Left lung (tissue), 10 donors: ENCODE measurements around the gene METTL14. TPM values are rescaled to one million over a fixed set of nuclear protein-coding genes. Genes with fewer than 3 reads are reported as not detected.
A peak's percentile ranks its signal among the peaks of the same experiment; 100 is the strongest.

Experiments
- ATAC-seq: fragments of 200-7000 bp; cut with Tn5 transposase; one replicate; pipeline ENCODE4 v1.9.1; 2020; ENCODE audit warnings: moderate library complexity
- DNase-seq, 4 donors: peaks; one replicate each; pipeline ENCODE4 v3.0.0-alpha.2; 2013 to 2020
- H3K27ac ChIP-seq, 2 donors: fragments of 200-600 bp; sonication (generic) in 1 of 2; one replicate each; pipeline versions ENCODE4 v1.5.0 to v1.8.0; 2020 to 2021
- H3K27me3 ChIP-seq, 2 donors: fragments of 200-600 bp; sonication (generic) in 1 of 2; one replicate each; pipeline versions ENCODE4 v1.5.0 to v1.8.0; 2020 to 2021
- H3K36me3 ChIP-seq, 2 donors: fragments of 200-600 bp; sonication (generic) in 1 of 2; one replicate each; pipeline versions ENCODE4 v1.5.0 to v1.8.0; 2020 to 2021
- H3K4me1 ChIP-seq, 2 donors: fragments of 200-600 bp; one replicate each; pipeline ENCODE4 v1.8.0; 2021
- H3K4me3 ChIP-seq, 2 donors: fragments of 200-600 bp; sonication (generic) in 1 of 2; one replicate each; pipeline versions ENCODE4 v1.5.0 to v1.8.0; 2020 to 2021; ENCODE audit warnings: mild to moderate bottlenecking in 1 of 2
- H3K9me3 ChIP-seq, 2 donors: fragments of 200-600 bp; sonication (generic) in 1 of 2; one replicate each; pipeline versions ENCODE4 v1.5.0 to v1.8.0; 2020 to 2021
- intact Hi-C, 2 donors: fragments of 100-400 bp; cut with DNase I; formaldehyde crosslinking; loops; one replicate each; pipeline versions ENCODE4 v1.11.2 to v1.14.2; 2022
- polyA plus RNA-seq, 6 donors: library from polyadenylated mRNA; unstranded; fragments of 120-200 nt; gene quantifications; one replicate each; pipeline ENCODE4 v1.2.1, GENCODE V29; 2013; ENCODE audit not compliant: insufficient read length in 6 of 6
- total RNA-seq, 2 donors: library from RNA; stranded (reverse); fragmentation: NEBNext Ultra II Directional; extraction: Animal tissue kit (Norgen Biotek cat#: 25700); gene quantifications; one replicate each; pipeline ENCODE4 v1.2.1, GENCODE V29; 2021
- TF ChIP-seq, protein P1 (sequence below), 2 donors: fragments of 200-600 bp; sonication (generic) in 1 of 2; IDR thresholded peaks; one replicate each; pipeline versions ENCODE4 v1.5.0 to v1.8.0; 2021; ENCODE audit warnings: antibody characterized with exemption in 2 of 2
- donor health status: DM: no; HTN: yes; CAD: no.
- donor health status: DM: no; HTN: no; CAD: no.

Gene METTL14
- total and polyA plus RNA-seq, 8 donors, result 30.6 to 62.9 (median 54.5) TPM

DNA sequence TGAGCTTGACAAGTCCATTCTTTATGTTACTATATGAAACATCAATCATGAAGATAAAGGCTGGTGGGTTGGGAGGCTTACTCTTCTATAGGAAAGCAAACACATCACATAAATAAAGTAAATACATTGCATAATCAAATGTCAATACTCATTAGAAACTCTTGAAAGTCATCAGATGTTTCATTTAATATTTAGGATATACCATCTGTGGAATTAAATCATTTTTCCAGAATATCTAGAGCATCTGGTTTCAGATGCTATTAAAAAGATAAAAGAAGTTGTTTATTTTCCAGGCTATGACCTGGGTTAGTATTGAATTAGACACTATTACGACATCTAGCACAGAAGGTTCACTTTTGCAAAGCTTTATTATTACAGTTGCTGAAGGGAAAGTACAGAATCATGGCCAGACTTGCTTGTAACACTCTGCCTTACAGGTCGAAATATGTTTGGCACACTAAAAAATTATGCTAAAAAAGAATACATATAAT is 72.6 kb downstream of the METTL14 start:
- peak; percentile 50 for ATAC-seq
- Histone ChIP-seq H3K4me1 (peaks cover 10 to 11% of the 10 kb centered on the region in 2 donors), H3K27ac (no peak overlapping the region), H3K27me3 (no peaks in the 10 kb centered on the region), H3K4me3 (no peak overlapping the region), H3K9me3 (no peaks in the 10 kb centered on the region), H3K36me3 (peaks cover 0 to 72% of the 10 kb centered on the region in 2 donors)
- intact Hi-C loops, result no loop called here
- peak in 2 of 4 donors; percentile 35 to 58 for DNase-seq
- TF ChIP-seq, protein P1, sequence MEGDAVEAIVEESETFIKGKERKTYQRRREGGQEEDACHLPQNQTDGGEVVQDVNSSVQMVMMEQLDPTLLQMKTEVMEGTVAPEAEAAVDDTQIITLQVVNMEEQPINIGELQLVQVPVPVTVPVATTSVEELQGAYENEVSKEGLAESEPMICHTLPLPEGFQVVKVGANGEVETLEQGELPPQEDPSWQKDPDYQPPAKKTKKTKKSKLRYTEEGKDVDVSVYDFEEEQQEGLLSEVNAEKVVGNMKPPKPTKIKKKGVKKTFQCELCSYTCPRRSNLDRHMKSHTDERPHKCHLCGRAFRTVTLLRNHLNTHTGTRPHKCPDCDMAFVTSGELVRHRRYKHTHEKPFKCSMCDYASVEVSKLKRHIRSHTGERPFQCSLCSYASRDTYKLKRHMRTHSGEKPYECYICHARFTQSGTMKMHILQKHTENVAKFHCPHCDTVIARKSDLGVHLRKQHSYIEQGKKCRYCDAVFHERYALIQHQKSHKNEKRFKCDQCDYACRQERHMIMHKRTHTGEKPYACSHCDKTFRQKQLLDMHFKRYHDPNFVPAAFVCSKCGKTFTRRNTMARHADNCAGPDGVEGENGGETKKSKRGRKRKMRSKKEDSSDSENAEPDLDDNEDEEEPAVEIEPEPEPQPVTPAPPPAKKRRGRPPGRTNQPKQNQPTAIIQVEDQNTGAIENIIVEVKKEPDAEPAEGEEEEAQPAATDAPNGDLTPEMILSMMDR (IDR thresholded peaks at IDR 0.05), result no peak

DNA sequence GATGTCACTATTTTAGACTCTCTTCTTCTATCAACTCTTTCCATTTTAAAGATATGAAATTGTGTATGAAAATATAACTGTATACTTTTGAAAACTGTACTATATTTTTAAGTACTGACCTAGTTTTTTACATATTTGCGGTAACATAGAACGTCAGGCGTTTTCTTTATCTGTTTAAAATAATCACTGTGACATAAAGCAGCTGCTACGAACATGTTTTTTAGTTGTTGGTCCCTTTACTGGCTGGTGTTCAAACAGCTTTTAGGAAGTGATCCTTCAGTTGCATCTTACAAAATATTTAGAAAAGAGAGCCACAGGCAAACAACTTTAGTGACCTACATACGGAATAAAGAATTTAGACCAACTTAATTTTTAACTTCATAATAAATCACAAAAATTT is 73.1 kb downstream of the METTL14 start:
- no peak for ATAC-seq
- Histone ChIP-seq H3K4me3 (no peak overlapping the region), H3K27ac (peak overlapping the region in 1 of 2 donors; percentile 16), H3K9me3 (no peaks in the 10 kb centered on the region), H3K4me1 (peaks cover 11 to 12% of the 10 kb centered on the region in 2 donors), H3K27me3 (no peaks in the 10 kb centered on the region), H3K36me3 (peaks cover 0 to 72% of the 10 kb centered on the region in 2 donors)
- intact Hi-C loops, result no loop called here
- peak in 2 of 4 donors; percentile 53 to 70 for DNase-seq
- TF ChIP-seq, protein P1 (IDR thresholded peaks at IDR 0.05), result no peak

DNA sequence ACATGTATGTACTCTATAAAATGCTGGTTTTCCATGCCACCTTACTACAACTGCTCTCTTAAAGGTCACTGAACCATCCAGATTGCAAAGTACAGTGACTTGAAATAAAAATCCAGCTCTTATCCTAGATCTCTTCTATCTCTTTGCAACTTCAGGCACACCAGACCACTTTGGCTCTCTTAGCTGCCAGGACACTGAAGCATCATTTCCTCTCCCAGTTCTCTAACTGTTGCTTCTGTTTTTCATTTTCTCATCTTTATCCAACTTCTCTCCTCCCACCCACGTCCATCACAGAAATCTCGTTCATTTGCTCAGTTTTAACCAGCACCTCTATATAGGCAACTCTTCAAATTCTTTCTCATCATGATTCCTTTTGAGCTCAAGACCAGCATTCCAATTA is 74.3 kb downstream of the METTL14 start:
- DNase-seq, result no peak
- Histone ChIP-seq H3K9me3 (no peaks in the 10 kb centered on the region), H3K4me1 (peaks cover 14 to 18% of the 10 kb centered on the region in 2 donors), H3K27ac (peak overlapping the region in 1 of 2 donors; percentile 16), H3K36me3 (peaks cover 0 to 75% of the 10 kb centered on the region in 2 donors), H3K27me3 (no peaks in the 10 kb centered on the region), H3K4me3 (no peak overlapping the region)
- TF ChIP-seq, protein P1 (IDR thresholded peaks at IDR 0.05), result no peak
- intact Hi-C loops, result no loop called here
- no peak for ATAC-seq

DNA sequence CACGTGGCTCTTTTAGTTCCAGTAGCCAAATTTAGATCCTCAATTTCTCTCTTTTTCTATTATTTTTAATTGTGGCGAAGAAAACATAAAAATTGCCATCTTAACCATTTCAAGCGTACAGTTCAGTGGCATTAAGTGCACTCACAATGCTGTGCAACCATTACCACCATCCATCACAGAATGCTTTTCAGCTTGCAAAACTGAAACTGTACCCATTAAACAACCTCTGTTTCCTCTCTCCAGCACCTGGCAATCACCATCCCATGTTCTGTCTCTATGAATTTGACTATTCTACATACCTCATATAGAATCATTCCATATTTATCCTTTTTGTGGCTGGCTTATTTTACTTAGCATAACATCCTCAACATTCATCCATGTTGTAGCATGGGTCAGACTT is 74.9 kb downstream of the METTL14 start:
- H3K36me3 ChIP-seq, result peaks cover 0 to 81% of the 10 kb centered on the region in 2 donors
- TF ChIP-seq, protein P1 (IDR thresholded peaks at IDR 0.05), result no peak
- ATAC-seq (no peak), DNase-seq (no peak)
- no peaks in the 10 kb centered on the region for H3K9me3 ChIP-seq
- H3K27me3 ChIP-seq, result no peaks in the 10 kb centered on the region
- no peak overlapping the region for H3K27ac ChIP-seq
- peaks cover 14 to 18% of the 10 kb centered on the region in 2 donors for H3K4me1 ChIP-seq
- no peak overlapping the region for H3K4me3 ChIP-seq
- intact Hi-C loops, result no loop called here

DNA sequence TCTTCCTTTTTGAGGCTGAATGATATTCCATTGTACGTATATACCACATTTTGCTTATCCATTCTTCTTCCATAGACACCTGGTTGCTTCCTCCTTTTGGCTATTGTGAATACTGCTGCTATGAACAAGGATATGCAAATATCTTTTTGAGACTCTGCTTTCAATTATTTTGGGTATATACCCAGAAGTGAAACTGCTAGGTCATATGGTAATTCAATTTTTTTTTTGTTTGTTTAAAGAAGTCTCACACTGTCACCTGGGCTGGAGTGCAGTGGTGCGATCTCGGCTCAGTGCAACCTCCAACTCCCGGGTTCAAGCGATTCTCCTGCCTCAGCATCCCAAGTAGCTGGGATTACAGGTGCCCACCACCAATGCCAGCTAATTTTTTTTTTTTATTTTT is 75.3 kb downstream of the METTL14 start:
- intact Hi-C loops, result no loop called here
- TF ChIP-seq, protein P1 (IDR thresholded peaks at IDR 0.05), result no peak
- Histone ChIP-seq H3K4me1 (peaks cover 15 to 18% of the 10 kb centered on the region in 2 donors), H3K27ac (no peak overlapping the region), H3K36me3 (peaks cover 0 to 81% of the 10 kb centered on the region in 2 donors), H3K27me3 (no peaks in the 10 kb centered on the region), H3K4me3 (no peak overlapping the region), H3K9me3 (no peaks in the 10 kb centered on the region)
- no peak for DNase-seq
- no peak for ATAC-seq
